Aorta (tissue), 5 donors: ENCODE results near the gene CENPF. TPM values are rescaled to one million over a fixed set of nuclear protein-coding genes. Genes with fewer than 3 reads are reported as not detected.

Experiments
- ATAC-seq: fragments of 200-7000 bp; cut with Tn5 transposase; one replicate; pipeline ENCODE4 v1.9.1; 2022; ENCODE audit warnings: moderate library complexity; ENCODE audit not compliant: low FRiP score
- DNase-seq, 2 donors: peaks; one replicate each; pipeline ENCODE4 v3.0.0-alpha.2; 2020
- H3K27ac ChIP-seq, 2 donors: one replicate each; pipeline ENCODE4 v1.5.1; 2013; ENCODE audit warnings: low read length in 2 of 2, mild to moderate bottlenecking in 2 of 2, moderate library complexity in 2 of 2, control low read depth in 1 of 2, inconsistent platforms in 1 of 2, low read depth in 1 of 2
- H3K27me3 ChIP-seq, 2 donors: one replicate each; pipeline ENCODE4 v1.6.1; 2013; ENCODE audit warnings: control low read depth in 1 of 2, low read length in 1 of 2, mild to moderate bottlenecking in 1 of 2, moderate library complexity in 1 of 2; ENCODE audit not compliant: insufficient read depth in 2 of 2, control insufficient read depth in 1 of 2
- H3K36me3 ChIP-seq, 2 donors: one replicate each; pipeline ENCODE4 v1.6.1; 2013; ENCODE audit warnings: control low read depth in 1 of 2, low read length in 1 of 2, mild to moderate bottlenecking in 1 of 2; ENCODE audit not compliant: insufficient read depth in 2 of 2, control insufficient read depth in 1 of 2
- H3K4me1 ChIP-seq, 2 donors: one replicate each; pipeline ENCODE4 v1.6.1; 2013; ENCODE audit warnings: low read length in 2 of 2, control low read depth in 1 of 2, mild to moderate bottlenecking in 1 of 2, moderate library complexity in 1 of 2; ENCODE audit not compliant: insufficient read depth in 2 of 2, control insufficient read depth in 1 of 2
- H3K4me3 ChIP-seq, 2 donors: one replicate each; pipeline ENCODE4 v1.5.1; 2013; ENCODE audit warnings: low read length in 2 of 2, control low read depth in 1 of 2, mild to moderate bottlenecking in 1 of 2
- H3K9me3 ChIP-seq: one replicate; pipeline ENCODE4 v1.6.1; 2013; ENCODE audit warnings: mild to moderate bottlenecking, low read length; ENCODE audit not compliant: control insufficient read depth
- WGBS, 2 donors: extraction: QIAGEN DNeasy Blood & Tissue Kit; methylation state at CpG; one replicate each; pipeline ENCODE4 v1.1.7; 2013; 5-methylcytosine and 5-hydroxymethylcytosine counted together
- intact Hi-C, 2 donors: fragments of 100-400 bp; cut with DNase I; formaldehyde crosslinking; loops; one replicate each; pipeline versions ENCODE4 v1.14.2 to v1.15.0; 2022
- polyA plus RNA-seq, 2 donors: library from polyadenylated mRNA; stranded (reverse); fragments of 200-250 nt; gene quantifications; one replicate each; pipeline ENCODE4 v1.2.3, GENCODE V29; 2013
- total RNA-seq, 2 donors: library from RNA; stranded (reverse); fragmentation: NEBNext Ultra II Directional; extraction: Animal tissue kit (Norgen Biotek cat#: 25700); gene quantifications; one replicate each; pipeline ENCODE4 v1.2.1, GENCODE V29; 2021
- donor health status: healthy with polysubstance abuse.
- donor health status: Bipolar disorder and iron deficiency.
- donor health status: DM: no; HTN: no; CAD: no.
- donor health status: DM: no; HTN: no; CAD: no.
- donor health status: DM: yes; HTN: yes; CAD: no.

CENPF gene
- total and polyA plus RNA-seq, 4 donors: 0.05 to 4.3 (median 1.1) TPM

DNA sequence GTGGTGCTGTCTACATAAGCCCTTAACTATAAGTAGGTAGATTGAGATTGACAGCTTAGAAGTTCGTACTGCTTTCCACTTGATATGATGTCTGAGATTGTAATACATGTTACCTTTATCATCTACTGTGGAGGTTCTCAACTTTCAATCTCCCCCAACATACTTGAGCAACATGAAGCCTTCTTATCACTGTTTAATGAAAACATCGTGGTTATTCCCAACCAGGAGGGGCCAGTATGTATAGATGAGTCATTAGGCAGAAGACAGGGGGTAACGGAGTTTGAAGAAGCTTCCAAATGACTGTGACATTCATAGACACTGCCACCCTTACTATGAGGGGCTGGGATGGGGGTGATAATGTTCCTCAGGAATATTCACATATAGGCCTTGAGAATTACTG lies 36.0 kb downstream of the CENPF start:
- intact Hi-C loops: no loop called here
- 87 to 89% methylated on average over 3 of the region's 3 CpGs for WGBS, 2 donors
- ATAC-seq: no peak
- Histone ChIP-seq H3K4me1 (no peaks in the 10 kb centered on the region), H3K27ac (no peak overlapping the region), H3K36me3 (no peaks in the 10 kb centered on the region), H3K4me3 (no peak overlapping the region), H3K27me3 (no peaks in the 10 kb centered on the region), H3K9me3 (no peaks in the 10 kb centered on the region)
- no peak for DNase-seq

DNA sequence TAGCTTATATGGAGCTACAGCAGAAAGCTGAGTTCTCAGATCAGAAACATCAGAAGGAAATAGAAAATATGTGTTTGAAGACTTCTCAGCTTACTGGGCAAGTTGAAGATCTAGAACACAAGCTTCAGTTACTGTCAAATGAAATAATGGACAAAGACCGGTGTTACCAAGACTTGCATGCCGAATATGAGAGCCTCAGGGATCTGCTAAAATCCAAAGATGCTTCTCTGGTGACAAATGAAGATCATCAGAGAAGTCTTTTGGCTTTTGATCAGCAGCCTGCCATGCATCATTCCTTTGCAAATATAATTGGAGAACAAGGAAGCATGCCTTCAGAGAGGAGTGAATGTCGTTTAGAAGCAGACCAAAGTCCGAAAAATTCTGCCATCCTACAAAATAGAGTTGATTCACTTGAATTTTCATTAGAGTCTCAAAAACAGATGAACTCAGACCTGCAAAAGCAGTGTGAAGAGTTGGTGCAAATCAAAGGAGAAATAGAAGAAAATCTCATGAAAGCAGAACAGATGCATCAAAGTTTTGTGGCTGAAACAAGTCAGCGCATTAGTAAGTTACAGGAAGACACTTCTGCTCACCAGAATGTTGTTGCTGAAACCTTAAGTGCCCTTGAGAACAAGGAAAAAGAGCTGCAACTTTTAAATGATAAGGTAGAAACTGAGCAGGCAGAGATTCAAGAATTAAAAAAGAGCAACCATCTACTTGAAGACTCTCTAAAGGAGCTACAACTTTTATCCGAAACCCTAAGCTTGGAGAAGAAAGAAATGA lies 37.6 kb downstream of the CENPF start:
- Histone ChIP-seq H3K27ac (no peak overlapping the region), H3K9me3 (no peaks in the 10 kb centered on the region), H3K4me1 (no peaks in the 10 kb centered on the region), H3K4me3 (no peak overlapping the region), H3K27me3 (no peaks in the 10 kb centered on the region), H3K36me3 (no peaks in the 10 kb centered on the region)
- no peak for ATAC-seq
- intact Hi-C loops: no loop called here
- WGBS, 2 donors: 94 to 95% methylated on average over 6 of the region's 6 CpGs
- no peak for DNase-seq

DNA sequence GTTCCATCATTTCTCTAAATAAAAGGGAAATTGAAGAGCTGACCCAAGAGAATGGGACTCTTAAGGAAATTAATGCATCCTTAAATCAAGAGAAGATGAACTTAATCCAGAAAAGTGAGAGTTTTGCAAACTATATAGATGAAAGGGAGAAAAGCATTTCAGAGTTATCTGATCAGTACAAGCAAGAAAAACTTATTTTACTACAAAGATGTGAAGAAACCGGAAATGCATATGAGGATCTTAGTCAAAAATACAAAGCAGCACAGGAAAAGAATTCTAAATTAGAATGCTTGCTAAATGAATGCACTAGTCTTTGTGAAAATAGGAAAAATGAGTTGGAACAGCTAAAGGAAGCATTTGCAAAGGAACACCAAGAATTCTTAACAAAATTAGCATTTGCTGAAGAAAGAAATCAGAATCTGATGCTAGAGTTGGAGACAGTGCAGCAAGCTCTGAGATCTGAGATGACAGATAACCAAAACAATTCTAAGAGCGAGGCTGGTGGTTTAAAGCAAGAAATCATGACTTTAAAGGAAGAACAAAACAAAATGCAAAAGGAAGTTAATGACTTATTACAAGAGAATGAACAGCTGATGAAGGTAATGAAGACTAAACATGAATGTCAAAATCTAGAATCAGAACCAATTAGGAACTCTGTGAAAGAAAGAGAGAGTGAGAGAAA lies 38.4 kb downstream of the CENPF start:
- DNase-seq: no peak
- Histone ChIP-seq H3K27ac (no peak overlapping the region), H3K36me3 (no peaks in the 10 kb centered on the region), H3K4me1 (no peaks in the 10 kb centered on the region), H3K4me3 (no peak overlapping the region), H3K27me3 (no peaks in the 10 kb centered on the region), H3K9me3 (no peaks in the 10 kb centered on the region)
- ATAC-seq: no peak
- 95 to 96% methylated on average over 2 of the region's 2 CpGs for WGBS, 2 donors
- intact Hi-C loops: no loop called here

DNA sequence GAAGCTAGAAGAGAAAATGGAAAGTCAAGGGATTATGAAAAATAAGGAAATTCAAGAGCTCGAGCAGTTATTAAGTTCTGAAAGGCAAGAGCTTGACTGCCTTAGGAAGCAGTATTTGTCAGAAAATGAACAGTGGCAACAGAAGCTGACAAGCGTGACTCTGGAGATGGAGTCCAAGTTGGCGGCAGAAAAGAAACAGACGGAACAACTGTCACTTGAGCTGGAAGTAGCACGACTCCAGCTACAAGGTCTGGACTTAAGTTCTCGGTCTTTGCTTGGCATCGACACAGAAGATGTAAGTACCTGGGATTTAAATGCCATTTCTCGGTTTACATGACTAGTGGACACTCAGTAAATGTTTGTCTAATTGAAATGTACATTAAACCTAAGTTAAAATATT lies 40.0 kb downstream of the CENPF start:
- H3K27ac ChIP-seq: no peak overlapping the region
- no peaks in the 10 kb centered on the region for H3K27me3 ChIP-seq
- ATAC-seq: no peak
- H3K9me3 ChIP-seq: no peaks in the 10 kb centered on the region
- no peaks in the 10 kb centered on the region for H3K4me1 ChIP-seq
- H3K36me3 ChIP-seq: no peaks in the 10 kb centered on the region
- intact Hi-C loops: no loop called here
- no peak overlapping the region for H3K4me3 ChIP-seq
- DNase-seq: no peak
- 96% methylated on average over 8 of the region's 8 CpGs for WGBS, 2 donors

DNA sequence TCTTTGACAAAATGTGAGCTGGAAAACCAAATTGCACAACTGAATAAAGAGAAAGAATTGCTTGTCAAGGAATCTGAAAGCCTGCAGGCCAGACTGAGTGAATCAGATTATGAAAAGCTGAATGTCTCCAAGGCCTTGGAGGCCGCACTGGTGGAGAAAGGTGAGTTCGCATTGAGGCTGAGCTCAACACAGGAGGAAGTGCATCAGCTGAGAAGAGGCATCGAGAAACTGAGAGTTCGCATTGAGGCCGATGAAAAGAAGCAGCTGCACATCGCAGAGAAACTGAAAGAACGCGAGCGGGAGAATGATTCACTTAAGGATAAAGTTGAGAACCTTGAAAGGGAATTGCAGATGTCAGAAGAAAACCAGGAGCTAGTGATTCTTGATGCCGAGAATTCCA lies 42.7 kb downstream of the CENPF start:
- Histone ChIP-seq H3K27ac (no peak overlapping the region), H3K4me3 (no peak overlapping the region), H3K27me3 (no peaks in the 10 kb centered on the region), H3K4me1 (no peaks in the 10 kb centered on the region), H3K36me3 (no peaks in the 10 kb centered on the region), H3K9me3 (no peaks in the 10 kb centered on the region)
- WGBS, 2 donors: 97 to 98% methylated on average over 10 of the region's 10 CpGs
- ATAC-seq (no peak), DNase-seq (no peak)
- intact Hi-C loops: no loop called here

DNA sequence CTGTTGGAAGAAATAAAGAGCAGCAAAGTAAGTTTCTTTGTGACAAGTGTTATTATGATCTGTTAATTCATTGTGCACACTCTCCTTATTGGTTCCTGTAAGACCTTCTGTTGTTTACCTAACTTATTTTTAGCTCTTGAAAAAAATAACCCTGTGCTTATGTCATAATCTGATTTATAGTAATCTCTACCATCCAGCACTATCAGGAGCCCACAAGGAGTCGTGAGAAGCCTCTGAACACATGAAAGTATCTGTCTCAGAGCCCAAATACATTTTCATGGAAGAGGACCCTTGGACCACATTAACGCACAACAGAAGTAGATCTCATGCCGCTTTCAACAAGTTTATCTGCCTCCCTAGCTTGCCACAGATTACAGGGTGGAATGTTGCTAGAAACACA lies 45.8 kb downstream of the CENPF start:
- Histone ChIP-seq H3K9me3 (no peaks in the 10 kb centered on the region), H3K27ac (no peak overlapping the region), H3K4me1 (no peaks in the 10 kb centered on the region), H3K4me3 (no peak overlapping the region), H3K27me3 (no peaks in the 10 kb centered on the region), H3K36me3 (no peaks in the 10 kb centered on the region)
- ATAC-seq (no peak), DNase-seq (no peak)
- WGBS, 2 donors: 64 to 66% methylated on average over 3 of the region's 3 CpGs
- intact Hi-C loops: no loop called here

DNA sequence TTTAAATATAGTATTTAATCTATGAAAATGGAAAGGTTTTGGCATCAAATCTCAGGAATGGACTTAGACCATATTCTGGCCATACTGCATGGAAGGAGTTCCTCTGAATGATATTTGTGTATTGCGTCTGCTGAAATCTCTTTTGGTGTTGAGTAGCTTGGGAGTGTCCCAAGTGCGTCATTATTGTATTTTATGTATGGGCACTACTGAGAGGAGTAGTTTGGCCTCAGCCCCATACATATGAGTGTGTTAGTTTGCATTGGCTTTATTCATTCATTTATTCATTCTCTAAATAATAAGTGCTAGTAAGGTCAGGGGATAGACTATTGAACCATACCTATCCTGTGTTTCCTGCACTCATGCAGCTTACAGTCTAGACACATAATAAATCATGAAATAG lies 46.6 kb downstream of the CENPF start:
- DNase-seq (no peak), ATAC-seq (no peak)
- intact Hi-C loops: no loop called here
- Histone ChIP-seq H3K27ac (no peak overlapping the region), H3K9me3 (no peaks in the 10 kb centered on the region), H3K4me1 (no peaks in the 10 kb centered on the region), H3K36me3 (no peaks in the 10 kb centered on the region), H3K27me3 (no peaks in the 10 kb centered on the region), H3K4me3 (no peak overlapping the region)
- 95 to 97% methylated on average over 2 of the region's 2 CpGs for WGBS, 2 donors

DNA sequence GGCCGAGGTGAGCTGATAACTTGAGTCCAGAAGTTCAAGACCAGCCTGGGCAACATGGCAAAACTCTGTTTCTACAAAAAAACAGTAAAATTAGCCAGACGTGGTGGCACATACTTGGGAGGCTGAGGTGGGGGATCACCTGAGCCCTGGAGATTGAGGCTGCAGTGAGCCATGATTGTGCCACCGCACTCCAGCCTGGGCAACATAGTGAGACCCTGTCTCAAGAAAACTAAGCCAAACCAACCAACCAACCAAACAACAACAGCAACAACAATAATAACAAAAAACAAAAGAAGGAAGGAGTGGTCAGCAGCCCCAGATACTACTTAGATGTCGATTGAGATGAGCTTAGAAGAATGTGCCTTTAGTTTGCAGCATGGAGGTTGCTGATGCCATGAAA lies 47.7 kb downstream of the CENPF start:
- Histone ChIP-seq H3K9me3 (no peaks in the 10 kb centered on the region), H3K36me3 (no peaks in the 10 kb centered on the region), H3K4me1 (no peaks in the 10 kb centered on the region), H3K27ac (no peak overlapping the region), H3K27me3 (no peaks in the 10 kb centered on the region), H3K4me3 (no peak overlapping the region)
- intact Hi-C loops: no loop called here
- no peak for ATAC-seq
- WGBS, 2 donors: 94 to 97% methylated on average over 4 of the region's 4 CpGs
- no peak for DNase-seq

DNA sequence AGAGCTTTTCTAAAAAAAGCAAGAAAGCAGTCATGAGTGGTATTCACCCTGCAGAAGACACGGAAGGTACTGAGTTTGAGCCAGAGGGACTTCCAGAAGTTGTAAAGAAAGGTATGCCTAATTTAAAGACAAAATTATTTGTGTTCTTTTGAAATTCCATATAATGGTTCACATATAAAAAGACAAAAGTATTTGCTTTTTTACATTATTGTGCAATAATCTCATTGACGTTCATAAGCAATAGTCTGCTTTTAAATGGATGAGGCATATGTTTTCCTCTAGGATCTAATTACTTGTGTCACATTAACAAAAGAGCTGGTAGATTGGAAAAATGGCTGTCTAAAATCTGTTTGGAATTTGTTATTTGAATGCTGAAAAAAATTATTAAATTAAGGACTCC lies 54.3 kb downstream of the CENPF start:
- no peaks in the 10 kb centered on the region for H3K27me3 ChIP-seq
- 93 to 99% methylated on average over 2 of the region's 2 CpGs for WGBS, 2 donors
- DNase-seq: no peak
- intact Hi-C loops: no loop called here
- no peaks in the 10 kb centered on the region for H3K36me3 ChIP-seq
- H3K4me1 ChIP-seq: no peaks in the 10 kb centered on the region
- ATAC-seq: no peak
- H3K27ac ChIP-seq: no peak overlapping the region
- no peaks in the 10 kb centered on the region for H3K9me3 ChIP-seq
- H3K4me3 ChIP-seq: no peak overlapping the region
